ENCODE results near the gene ETV7.

GRCh38 chr6:36353411-36353915 lies 34.0 kb downstream of the ETV7 start:
- TF ChIP-seq CTCF (IDR thresholded peaks at IDR 0.05) (no peak), POLR2AphosphoS5 (IDR thresholded peaks at IDR 0.05) (no peak), POLR2A (IDR thresholded peaks at IDR 0.05) (no peak)

All from gastroesophageal sphincter (tissue), 3 donors.